ENCODE measurements around the gene FREM2. TPM values are rescaled to one million over a fixed set of nuclear protein-coding genes. Genes with fewer than 3 reads are reported as not detected.

Gene FREM2
- total RNA-seq, 3 donors from 2014 or later (not counting 1 experiment from before 2014, with no cell fraction given) = not detected

DNA sequence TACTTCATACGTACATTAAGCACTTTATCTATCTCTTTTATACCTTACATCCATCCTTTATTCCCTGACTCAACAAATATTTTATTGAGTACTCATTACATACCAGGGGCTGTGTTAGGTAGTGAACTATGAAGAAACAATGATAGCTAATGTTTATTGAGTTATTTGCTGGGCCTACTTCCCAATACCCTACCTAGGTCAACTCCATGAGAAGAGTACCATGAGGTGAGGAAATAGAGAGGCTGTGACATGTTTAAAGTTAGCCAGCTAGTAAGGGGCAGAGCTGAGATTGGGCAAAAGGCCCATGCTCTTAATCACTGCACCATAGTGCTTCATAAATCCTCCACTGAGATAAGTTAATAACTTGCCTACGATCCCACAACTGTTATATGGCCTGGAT lies 79.9 kb downstream of the FREM2 start:
- Histone ChIP-seq H3K36me3 (ENCODE audit: control insufficient read depth, insufficient read depth, low read length) (no peaks in the 10 kb centered on the region), H3K27me3 (ENCODE audit: control insufficient read depth, insufficient read depth, low read length) (no peaks in the 10 kb centered on the region), H3K9me3 (ENCODE audit: control insufficient read depth, insufficient read depth, low read length) (no peaks in the 10 kb centered on the region), H3K4me3 (ENCODE audit: low read length) (no peak overlapping the region), H3K27ac (ENCODE audit: low read length) (no peak overlapping the region), H3K4me1 (ENCODE audit: control insufficient read depth, insufficient read depth, low read length) (no peaks in the 10 kb centered on the region)
- no peak overlapping the region for H3K27ac Mint-ChIP-seq
- no CpG with 5 or more reads among the region's 2 CpGs for WGBS (ENCODE audit: insufficient coverage)
- ATAC-seq (no peak), DNase-seq (no peak)
- intact Hi-C loops (cut with micrococcal nuclease) = no loop called here
- no peak overlapping the region for H3K4me3 Mint-ChIP-seq
- no peaks in the 10 kb centered on the region for H3K27me3 Mint-ChIP-seq (ENCODE audit: low read depth in 2 of 2)
- H3K4me1 Mint-ChIP-seq = no peaks in the 10 kb centered on the region
- no peaks in the 10 kb centered on the region for H3K36me3 Mint-ChIP-seq
- TF ChIP-seq, protein P1, sequence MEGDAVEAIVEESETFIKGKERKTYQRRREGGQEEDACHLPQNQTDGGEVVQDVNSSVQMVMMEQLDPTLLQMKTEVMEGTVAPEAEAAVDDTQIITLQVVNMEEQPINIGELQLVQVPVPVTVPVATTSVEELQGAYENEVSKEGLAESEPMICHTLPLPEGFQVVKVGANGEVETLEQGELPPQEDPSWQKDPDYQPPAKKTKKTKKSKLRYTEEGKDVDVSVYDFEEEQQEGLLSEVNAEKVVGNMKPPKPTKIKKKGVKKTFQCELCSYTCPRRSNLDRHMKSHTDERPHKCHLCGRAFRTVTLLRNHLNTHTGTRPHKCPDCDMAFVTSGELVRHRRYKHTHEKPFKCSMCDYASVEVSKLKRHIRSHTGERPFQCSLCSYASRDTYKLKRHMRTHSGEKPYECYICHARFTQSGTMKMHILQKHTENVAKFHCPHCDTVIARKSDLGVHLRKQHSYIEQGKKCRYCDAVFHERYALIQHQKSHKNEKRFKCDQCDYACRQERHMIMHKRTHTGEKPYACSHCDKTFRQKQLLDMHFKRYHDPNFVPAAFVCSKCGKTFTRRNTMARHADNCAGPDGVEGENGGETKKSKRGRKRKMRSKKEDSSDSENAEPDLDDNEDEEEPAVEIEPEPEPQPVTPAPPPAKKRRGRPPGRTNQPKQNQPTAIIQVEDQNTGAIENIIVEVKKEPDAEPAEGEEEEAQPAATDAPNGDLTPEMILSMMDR (IDR thresholded peaks at IDR 0.05) = no peak
- H3K9me3 Mint-ChIP-seq = peaks cover 2 to 4% of the 10 kb centered on the region in 2 donors

DNA sequence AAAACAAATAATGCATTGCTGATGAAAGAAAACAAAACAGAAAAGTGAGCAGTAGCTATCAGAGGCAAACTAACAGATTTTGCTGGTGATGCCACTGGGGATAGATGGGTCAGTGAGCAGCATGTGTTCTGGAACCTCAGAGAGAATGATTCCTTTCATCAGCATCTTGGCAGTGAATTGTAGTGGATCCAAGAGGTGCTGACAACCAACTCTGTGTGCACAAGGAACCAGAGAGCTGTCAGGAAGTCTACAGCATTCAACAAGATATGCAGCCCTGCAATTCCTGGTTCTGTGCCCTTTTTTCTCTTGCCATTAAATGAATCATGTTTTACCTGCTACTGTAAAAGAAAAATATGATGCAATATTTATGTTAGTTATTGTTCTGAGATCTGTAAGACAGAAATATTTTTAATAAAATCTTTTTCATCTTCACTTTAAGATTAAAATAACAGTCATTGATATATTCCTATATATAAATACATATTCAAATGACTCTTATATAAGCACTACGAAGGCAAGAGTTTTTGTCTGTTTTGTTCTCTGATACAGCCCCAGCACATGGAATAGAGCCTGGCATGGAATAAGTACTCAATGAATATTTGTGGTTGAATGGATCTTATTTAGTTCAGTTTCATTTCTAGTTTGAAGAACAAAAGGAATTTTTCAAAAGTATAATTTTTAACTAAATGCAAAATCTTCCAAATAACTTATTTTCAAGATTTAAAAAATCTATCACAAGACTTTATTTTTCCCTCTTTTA lies 80.8 kb downstream of the FREM2 start:
- H3K27ac Mint-ChIP-seq = no peak overlapping the region
- Histone ChIP-seq H3K36me3 (ENCODE audit: control insufficient read depth, insufficient read depth, low read length) (no peaks in the 10 kb centered on the region), H3K4me3 (ENCODE audit: low read length) (no peak overlapping the region), H3K27ac (ENCODE audit: low read length) (no peak overlapping the region), H3K9me3 (ENCODE audit: control insufficient read depth, insufficient read depth, low read length) (no peaks in the 10 kb centered on the region), H3K4me1 (ENCODE audit: control insufficient read depth, insufficient read depth, low read length) (no peaks in the 10 kb centered on the region), H3K27me3 (ENCODE audit: control insufficient read depth, insufficient read depth, low read length) (no peaks in the 10 kb centered on the region)
- no peak for ATAC-seq
- no peak for DNase-seq
- TF ChIP-seq, protein P1 (IDR thresholded peaks at IDR 0.05) = no peak
- H3K4me3 Mint-ChIP-seq = no peak overlapping the region
- H3K9me3 Mint-ChIP-seq = peaks cover 2 to 4% of the 10 kb centered on the region in 2 donors
- no peaks in the 10 kb centered on the region for H3K27me3 Mint-ChIP-seq (ENCODE audit: low read depth in 2 of 2)
- no peaks in the 10 kb centered on the region for H3K4me1 Mint-ChIP-seq
- intact Hi-C loops (cut with micrococcal nuclease) = no loop called here
- WGBS (ENCODE audit: insufficient coverage) = 83% methylated on average over 1 of the region's 1 CpG
- no peaks in the 10 kb centered on the region for H3K36me3 Mint-ChIP-seq

DNA sequence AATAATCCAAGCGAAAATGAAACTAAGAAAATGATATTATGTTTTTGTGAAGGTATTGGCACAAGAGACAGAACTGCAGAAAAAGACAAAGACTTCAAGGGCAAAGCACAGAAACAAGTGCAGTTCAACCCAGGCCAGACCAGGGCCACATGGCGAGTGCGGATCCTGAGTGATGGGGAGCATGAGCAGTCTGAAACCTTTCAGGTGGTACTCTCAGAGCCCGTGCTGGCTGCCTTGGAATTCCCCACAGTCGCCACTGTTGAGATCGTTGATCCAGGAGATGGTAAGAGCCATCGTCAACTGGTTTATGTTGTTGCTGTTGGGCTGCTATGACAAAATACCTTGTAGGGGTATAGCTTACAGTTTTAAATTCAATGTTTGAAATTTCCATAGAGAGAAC lies 82.6 kb downstream of the FREM2 start:
- DNase-seq (no peak), ATAC-seq (no peak)
- no peaks in the 10 kb centered on the region for H3K27me3 Mint-ChIP-seq (ENCODE audit: low read depth in 2 of 2)
- Histone ChIP-seq H3K36me3 (ENCODE audit: control insufficient read depth, insufficient read depth, low read length) (no peaks in the 10 kb centered on the region), H3K27me3 (ENCODE audit: control insufficient read depth, insufficient read depth, low read length) (no peaks in the 10 kb centered on the region), H3K9me3 (ENCODE audit: control insufficient read depth, insufficient read depth, low read length) (no peaks in the 10 kb centered on the region), H3K4me3 (ENCODE audit: low read length) (no peak overlapping the region), H3K4me1 (ENCODE audit: control insufficient read depth, insufficient read depth, low read length) (no peaks in the 10 kb centered on the region), H3K27ac (ENCODE audit: low read length) (no peak overlapping the region)
- no peaks in the 10 kb centered on the region for H3K36me3 Mint-ChIP-seq
- intact Hi-C loops (cut with micrococcal nuclease) = no loop called here
- TF ChIP-seq, protein P1 (IDR thresholded peaks at IDR 0.05) = no peak
- H3K9me3 Mint-ChIP-seq = peaks cover 2 to 4% of the 10 kb centered on the region in 2 donors
- H3K4me3 Mint-ChIP-seq = no peak overlapping the region
- no peaks in the 10 kb centered on the region for H3K4me1 Mint-ChIP-seq
- H3K27ac Mint-ChIP-seq = no peak overlapping the region
- WGBS (ENCODE audit: insufficient coverage) = 84% methylated on average over 7 of the region's 7 CpGs

DNA sequence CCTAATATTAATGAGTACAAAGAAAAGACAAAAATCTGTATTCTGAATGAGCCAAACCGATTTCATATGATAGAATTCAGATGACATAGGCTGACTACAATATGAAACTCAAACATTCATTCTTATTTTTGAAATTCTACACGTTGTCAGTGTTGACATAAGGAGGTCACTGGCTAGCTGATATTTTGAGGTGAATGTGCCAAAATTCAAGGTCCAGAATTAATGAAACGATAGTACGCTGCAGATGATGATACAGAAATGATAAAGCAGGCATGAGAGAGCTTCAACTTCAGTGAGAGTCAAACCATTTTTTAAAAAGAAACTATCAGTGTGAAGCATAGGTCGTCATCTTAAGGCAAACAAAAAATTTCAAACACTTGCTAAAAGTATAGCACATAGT lies 88.2 kb downstream of the FREM2 start:
- Mint-ChIP-seq H3K27me3 (ENCODE audit: low read depth in 2 of 2) (no peaks in the 10 kb centered on the region), H3K27ac (no peak overlapping the region), H3K9me3 (peaks cover 5 to 9% of the 10 kb centered on the region in 2 donors), H3K4me1 (no peaks in the 10 kb centered on the region), H3K36me3 (no peaks in the 10 kb centered on the region), H3K4me3 (no peak overlapping the region)
- Histone ChIP-seq H3K4me1 (ENCODE audit: control insufficient read depth, insufficient read depth, low read length) (no peaks in the 10 kb centered on the region), H3K27ac (ENCODE audit: low read length) (no peak overlapping the region), H3K9me3 (ENCODE audit: control insufficient read depth, insufficient read depth, low read length) (no peaks in the 10 kb centered on the region), H3K27me3 (ENCODE audit: control insufficient read depth, insufficient read depth, low read length) (no peaks in the 10 kb centered on the region), H3K36me3 (ENCODE audit: control insufficient read depth, insufficient read depth, low read length) (no peaks in the 10 kb centered on the region), H3K4me3 (ENCODE audit: low read length) (no peak overlapping the region)
- TF ChIP-seq, protein P1 (IDR thresholded peaks at IDR 0.05) = no peak
- ATAC-seq = no peak
- no peak for DNase-seq
- intact Hi-C loops (cut with micrococcal nuclease) = no loop called here
- WGBS (ENCODE audit: insufficient coverage) = 51% methylated on average over 3 of the region's 5 CpGs

Measured in natural killer cell (primary cell).